B cell (primary cell): Measurements from ENCODE around the gene SULT1A2. TPM values are rescaled to one million over a fixed set of nuclear protein-coding genes. Genes with fewer than 3 reads are reported as not detected.
"Not testable (repeated sequence)": the region's sequence is repeated elsewhere in the genome, so short reads cannot be mapped to it uniquely, and the experiment has no call there.

Experiments used
- ATAC-seq: fragments of 200-7000 bp; cut with Tn5 transposase; one replicate; pipeline ENCODE4 v1.10.0; 2021; ENCODE audit warnings: low read depth, mild to moderate bottlenecking, moderate number of reproducible peaks, moderate library complexity
- CTCF ChIA-PET: fragments of 350-600 bp; sonication (Branson Sonifier 250); formaldehyde crosslinking; loops from one replicate; lab custom pipeline; 2021; ENCODE audit warnings: antibody characterized with exemption, inconsistent platforms; lab: Charles Lee
- POLR2A ChIA-PET: fragments of 350-600 bp; sonication (Branson Sonifier 250); formaldehyde crosslinking; loops from one replicate; lab custom pipeline; 2021; ENCODE audit warnings: antibody characterized with exemption; lab: Charles Lee
- DNase-seq: peaks from one replicate; pipeline ENCODE4 v3.0.0; 2013
- H2AFZ ChIP-seq: 2 replicates; pipeline ENCODE4 v1.6.1; 2012; ENCODE audit warnings: mild to moderate bottlenecking, low read depth, low read length; ENCODE audit not compliant: insufficient read depth, poor library complexity, severe bottlenecking
- H3K27ac ChIP-seq, 2 donors: 1 replicate in 1 of 2; 2 replicates in 1 of 2; pipeline ENCODE4 v1.5.1; 2012 to 2013; ENCODE audit warnings: low read length in 2 of 2, mild to moderate bottlenecking in 2 of 2, moderate library complexity in 1 of 2
- H3K27me3 ChIP-seq, 4 experiments: fragments of 200-600 bp in 1 of 4; sonication (generic) in 1 of 4; replicated peaks in 1 of 4; 1 replicate in 2 of 4; 2 replicates in 2 of 4; pipeline versions ENCODE4 v1.6.1 to v1.7.0; 2013 to 2016; ENCODE audit warnings: low read length in 3 of 4, mild to moderate bottlenecking in 2 of 4, mixed read lengths in 1 of 4, moderate library complexity in 1 of 4; ENCODE audit not compliant: insufficient read depth in 4 of 4, control insufficient read depth in 3 of 4; ENCODE audit errors: control extremely low read depth in 1 of 4
- H3K36me3 ChIP-seq, 2 experiments: replicated peaks in 1 of 2; 1 replicate in 1 of 2; 2 replicates in 1 of 2; pipeline versions ENCODE4 v1.6.1 to v1.7.1; 2013; ENCODE audit warnings: low read length in 1 of 2; ENCODE audit not compliant: insufficient read depth in 2 of 2, control insufficient read depth in 1 of 2; ENCODE audit errors: control extremely low read depth in 1 of 2, extremely low read depth in 1 of 2
- H3K4me1 ChIP-seq, 2 donors: fragments of 200-600 bp in 1 of 2; sonication (generic) in 1 of 2; 1 replicate in 1 of 2; 2 replicates in 1 of 2; pipeline versions ENCODE4 v1.5.1 to v1.6.1; 2013 to 2017; ENCODE audit warnings: low read length in 2 of 2; ENCODE audit not compliant: control insufficient read depth in 2 of 2, insufficient read depth in 2 of 2
- H3K4me2 ChIP-seq: replicated peaks from 2 replicates; pipeline ENCODE3; 2012; ENCODE audit warnings: mild to moderate bottlenecking, low read depth, low read length; ENCODE audit not compliant: poor library complexity, severe bottlenecking
- H3K4me3 ChIP-seq, 5 experiments: fragments of 200-600 bp in 1 of 5; sonication (generic) in 1 of 5; 1 replicate in 3 of 5; 2 replicates in 2 of 5; pipeline versions ENCODE4 v1.5.1 to v1.7.0; 2011 to 2016; ENCODE audit warnings: low read length in 4 of 5, mild to moderate bottlenecking in 4 of 5, low read depth in 2 of 5, control low read depth in 1 of 5, moderate library complexity in 1 of 5; ENCODE audit not compliant: insufficient read depth in 1 of 5; ENCODE audit errors: control extremely low read depth in 1 of 5, extremely low read depth in 1 of 5
- H3K79me2 ChIP-seq: fragments of 200-600 bp; sonication (generic); one replicate; pipeline ENCODE4 v1.6.0; 2016; ENCODE audit warnings: low read length; ENCODE audit not compliant: control insufficient read depth, insufficient read depth
- H3K9ac ChIP-seq: fragments of 200-600 bp; sonication (generic); 2 replicates; pipeline ENCODE4 v1.6.1; 2017; ENCODE audit warnings: mild to moderate bottlenecking, low read length, moderate library complexity
- H3K9me3 ChIP-seq, 3 donors: one replicate each; pipeline versions ENCODE4 v1.6.1 to v1.7.1; 2013; ENCODE audit warnings: low read length in 2 of 3; ENCODE audit not compliant: control insufficient read depth in 2 of 3, insufficient read depth in 1 of 3; ENCODE audit errors: control extremely low read depth in 1 of 3
- H4K20me1 ChIP-seq: 2 replicates; pipeline ENCODE4 v1.6.0; 2012; ENCODE audit warnings: mild to moderate bottlenecking, low read length; ENCODE audit not compliant: insufficient read depth, control insufficient read depth, poor library complexity, severe bottlenecking
- H3K27ac Mint-ChIP-seq: one replicate; pipeline ENCODE4 v1.8.0; 2021; ENCODE audit warnings: mixed read lengths
- H3K27me3 Mint-ChIP-seq: one replicate; pipeline ENCODE4 v1.8.0; 2021; ENCODE audit warnings: mixed read lengths
- H3K4me1 Mint-ChIP-seq: one replicate; pipeline ENCODE4 v1.8.0; 2021; ENCODE audit warnings: mixed read lengths
- H3K4me3 Mint-ChIP-seq: one replicate; pipeline ENCODE4 v1.8.0; 2021; ENCODE audit warnings: mixed read lengths
- H3K9me3 Mint-ChIP-seq: one replicate; pipeline ENCODE4 v1.8.0; 2022; ENCODE audit warnings: mixed read lengths; ENCODE audit not compliant: insufficient read depth
- CTCF ChIP-seq: fragments of 200-600 bp; IDR thresholded peaks from one replicate; pipeline ENCODE4 v1.8.0; 2022; ENCODE audit warnings: antibody characterized with exemption, mild to moderate bottlenecking
- EZH2 ChIP-seq: IDR thresholded peaks from 2 replicates; pipeline ENCODE4 v1.6.1; 2012; ENCODE audit warnings: borderline replicate concordance, low read depth, mild to moderate bottlenecking, moderate library complexity, low read length; ENCODE audit not compliant: insufficient read depth, poor library complexity, severe bottlenecking
- WGBS: methylation state at CpG from one replicate; pipeline ENCODE4 v1.1.5; 2013; ENCODE audit warnings: missing lambda C conversion rate; ENCODE audit not compliant: insufficient coverage; 5-methylcytosine and 5-hydroxymethylcytosine counted together
- intact Hi-C: fragments of 100-400 bp; cut with micrococcal nuclease; formaldehyde crosslinking; loops from one replicate; pipeline ENCODE4 v1.10.0; 2022
- polyA plus RNA-seq: library from polyadenylated mRNA; depleted of rRNA; stranded (reverse); fragments of >200 nt; gene quantifications from 2 replicates; pipeline ENCODE4 v1.2.3, GENCODE V29; 2012
- total RNA-seq, 2 donors: library from RNA; stranded (reverse); fragments of 120-200 nt in 1 of 2; gene quantifications; 1 replicate in 1 of 2; 2 replicates in 1 of 2; pipeline versions ENCODE4 v1.2.3 to v1.2.4, GENCODE V29; 2013 to 2022

The SULT1A2 gene
- total and polyA plus RNA-seq, 2 donors (not counting 1 experiment from before 2014, with no cell fraction given) = 0.32 TPM; not detected in 1

DNA sequence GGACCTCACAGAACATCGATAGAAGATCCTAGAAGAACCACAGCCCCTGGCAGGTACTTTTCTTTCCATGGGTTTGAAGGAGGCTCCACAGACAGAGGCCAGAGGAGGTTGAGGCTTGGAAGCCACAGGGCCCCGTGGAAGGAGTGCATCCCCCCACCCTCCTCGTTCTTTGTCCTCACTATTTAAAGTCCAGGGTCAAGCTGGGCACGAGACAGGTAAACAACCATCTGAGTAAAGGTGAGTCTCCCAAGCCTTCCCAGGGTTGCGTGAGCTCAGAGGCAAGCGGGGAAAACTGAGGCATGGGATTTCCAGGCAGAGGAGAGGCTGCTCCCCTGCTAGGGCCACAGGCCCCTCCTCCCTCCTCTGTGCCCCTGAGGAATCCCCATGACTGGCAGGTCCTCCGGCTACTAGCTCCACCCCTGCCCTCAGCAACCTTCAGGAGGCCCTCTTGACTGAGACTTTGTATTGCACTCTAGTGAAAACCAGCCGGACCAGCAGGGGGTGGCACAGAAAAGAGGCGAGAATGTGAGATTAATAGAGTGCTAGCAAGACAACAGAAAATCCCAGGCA lies 927 bp upstream of the SULT1A2 start:
- ChIA-PET POLR2A (no interaction called here), CTCF (no interaction called here)
- Mint-ChIP-seq H3K4me3 (no peak overlapping the region), H3K9me3 (no peaks in the 10 kb centered on the region), H3K27ac (no peak overlapping the region), H3K4me1 (peaks cover 5% of the 10 kb centered on the region), H3K27me3 (no peaks in the 10 kb centered on the region)
- no peaks in the 10 kb centered on the region for H3K36me3 ChIP-seq
- H3K4me1 ChIP-seq = no peaks in the 10 kb centered on the region
- no peak overlapping the region for H3K4me3 ChIP-seq
- H3K27me3 ChIP-seq = no peaks in the 10 kb centered on the region
- H3K9me3 ChIP-seq = no peaks in the 10 kb centered on the region
- H3K9ac ChIP-seq = no peak overlapping the region
- H4K20me1 ChIP-seq = no peaks in the 10 kb centered on the region
- no peak overlapping the region for H3K4me2 ChIP-seq
- TF ChIP-seq CTCF (no peak), EZH2 (no peak)
- intact Hi-C loops = no loop called here
- no peak overlapping the region for H2AFZ ChIP-seq
- no peak overlapping the region for H3K27ac ChIP-seq
- H3K79me2 ChIP-seq = no peaks in the 10 kb centered on the region
- ATAC-seq (no peak), DNase-seq (no peak)
- 79% methylated on average over 7 of the region's 9 CpGs for WGBS

DNA sequence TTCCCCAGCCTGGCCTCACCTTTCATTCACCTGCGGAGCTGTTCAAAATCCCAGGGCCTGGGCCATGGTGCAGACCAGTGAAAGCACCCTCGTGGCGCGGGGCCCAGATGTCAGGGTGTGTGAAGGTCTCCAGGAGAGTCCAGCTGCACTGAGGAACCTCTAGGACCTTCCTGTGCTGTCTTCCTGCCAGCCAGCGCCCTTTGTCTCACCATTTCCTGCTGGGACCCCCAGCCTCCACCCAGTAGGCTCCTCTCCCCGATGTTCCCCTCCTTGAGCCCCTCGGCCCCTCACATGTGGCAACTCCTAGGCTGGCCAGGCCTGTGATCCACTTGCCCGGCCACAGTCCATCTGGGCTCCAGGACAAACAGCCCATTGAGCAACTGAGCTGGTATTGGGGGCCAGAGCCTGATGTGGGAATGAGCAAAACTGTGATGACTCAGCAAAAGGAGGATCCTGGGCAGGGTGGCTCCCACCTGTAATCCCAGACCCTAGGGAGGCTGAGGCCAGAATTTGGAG lies 677 bp downstream of the SULT1A2 start:
- no peaks in the 10 kb centered on the region for H3K4me1 ChIP-seq
- no peak overlapping the region for H2AFZ ChIP-seq
- H3K9me3 ChIP-seq = no peaks in the 10 kb centered on the region
- no peak overlapping the region for H3K27ac Mint-ChIP-seq
- no peaks in the 10 kb centered on the region for H3K79me2 ChIP-seq
- ChIA-PET CTCF (no interaction called here), POLR2A (no interaction called here)
- intact Hi-C loops = no loop called here
- TF ChIP-seq EZH2 (no peak), CTCF (no peak)
- no peaks in the 10 kb centered on the region for H3K9me3 Mint-ChIP-seq
- WGBS = 60% methylated on average over 7 of the region's 8 CpGs
- peaks cover 0 to 3% of the 10 kb centered on the region in 2 experiments for H3K36me3 ChIP-seq
- DNase-seq (no peak), ATAC-seq (no peak)
- H3K4me1 Mint-ChIP-seq = peaks cover 2% of the 10 kb centered on the region
- H3K27me3 Mint-ChIP-seq = no peaks in the 10 kb centered on the region
- H3K27ac ChIP-seq = no peak overlapping the region
- no peak overlapping the region for H3K4me3 ChIP-seq
- H3K4me2 ChIP-seq = no peak overlapping the region
- no peak overlapping the region for H3K4me3 Mint-ChIP-seq
- H3K9ac ChIP-seq = no peak overlapping the region
- H4K20me1 ChIP-seq = no peaks in the 10 kb centered on the region
- H3K27me3 ChIP-seq = no peaks in the 10 kb centered on the region

DNA sequence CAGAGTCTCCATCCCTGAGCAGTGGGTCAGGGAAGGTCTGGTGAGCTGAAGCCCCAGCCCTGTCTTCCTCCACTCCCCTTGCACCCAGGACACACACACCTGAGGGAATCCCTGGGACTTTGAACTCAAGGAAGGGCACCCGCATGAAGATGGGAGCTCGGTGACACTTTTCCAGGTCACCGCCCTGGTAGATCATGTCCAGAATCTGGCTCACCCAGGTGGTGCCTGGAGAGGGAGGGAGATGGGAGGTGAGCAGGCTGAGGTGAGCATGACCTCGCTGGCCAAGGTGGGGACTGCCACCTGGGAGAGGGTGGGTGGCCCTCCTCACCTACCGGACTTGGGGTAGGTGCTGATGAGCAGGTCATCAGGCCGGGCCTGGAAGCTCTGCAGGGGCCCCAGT lies 1.4 kb downstream of the SULT1A2 start:
- H3K27me3 Mint-ChIP-seq, H3K4me3 Mint-ChIP-seq, H3K4me2 ChIP-seq, ATAC-seq, H3K27ac ChIP-seq, POLR2A ChIA-PET, H3K4me3 ChIP-seq, H3K9me3 ChIP-seq, DNase-seq, H4K20me1 ChIP-seq, H3K4me1 Mint-ChIP-seq, CTCF ChIA-PET, H3K9ac ChIP-seq, H3K27me3 ChIP-seq, intact Hi-C loops, H3K36me3 ChIP-seq, H3K79me2 ChIP-seq, H3K9me3 Mint-ChIP-seq, H3K4me1 ChIP-seq, H2AFZ ChIP-seq, H3K27ac Mint-ChIP-seq: not testable (repeated sequence)
- no CpG with 5 or more reads among the region's 6 CpGs for WGBS
